Uterus (tissue), 2 donors: Measurements from ENCODE around the gene KCNN3.

Source experiments
- POLR2A ChIP-seq, 2 donors: fragments of 450-650 bp; IDR thresholded peaks; one replicate each; pipeline ENCODE4 v1.6.1; 2016; ENCODE audit warnings: antibody characterized with exemption in 2 of 2, mild to moderate bottlenecking in 1 of 2, moderate library complexity in 1 of 2
- TF ChIP-seq, protein P1 (sequence below), 4 experiments: fragments of 200-600 bp in 2 of 4; fragments of 450-650 bp in 2 of 4; sonication (generic) in 2 of 4; IDR thresholded peaks; one replicate each; pipeline ENCODE4 v1.5.1; 2016 to 2019; ENCODE audit warnings: antibody characterized with exemption in 4 of 4, mild to moderate bottlenecking in 2 of 4, moderate library complexity in 1 of 4

DNA sequence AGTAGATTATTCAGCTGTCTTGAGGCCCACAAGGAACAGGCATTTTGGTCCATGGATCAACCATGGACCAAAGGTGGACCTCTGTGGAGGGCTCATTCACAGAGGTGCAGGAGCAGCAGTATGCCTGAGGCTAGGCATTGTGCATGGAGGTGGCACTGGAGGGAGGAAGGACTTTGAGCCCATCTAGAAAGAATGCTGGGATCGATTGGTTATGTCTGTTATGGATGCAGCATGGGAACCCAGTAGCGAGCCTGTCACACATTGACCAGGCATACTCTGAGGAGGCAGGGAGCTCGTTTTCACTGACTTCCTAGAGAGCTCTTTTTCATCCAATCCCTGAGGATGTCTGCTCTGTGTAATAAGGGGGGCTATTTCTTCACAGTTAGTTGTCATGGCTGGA lies 75.5 kb downstream of the KCNN3 start:
- TF ChIP-seq, protein P1, sequence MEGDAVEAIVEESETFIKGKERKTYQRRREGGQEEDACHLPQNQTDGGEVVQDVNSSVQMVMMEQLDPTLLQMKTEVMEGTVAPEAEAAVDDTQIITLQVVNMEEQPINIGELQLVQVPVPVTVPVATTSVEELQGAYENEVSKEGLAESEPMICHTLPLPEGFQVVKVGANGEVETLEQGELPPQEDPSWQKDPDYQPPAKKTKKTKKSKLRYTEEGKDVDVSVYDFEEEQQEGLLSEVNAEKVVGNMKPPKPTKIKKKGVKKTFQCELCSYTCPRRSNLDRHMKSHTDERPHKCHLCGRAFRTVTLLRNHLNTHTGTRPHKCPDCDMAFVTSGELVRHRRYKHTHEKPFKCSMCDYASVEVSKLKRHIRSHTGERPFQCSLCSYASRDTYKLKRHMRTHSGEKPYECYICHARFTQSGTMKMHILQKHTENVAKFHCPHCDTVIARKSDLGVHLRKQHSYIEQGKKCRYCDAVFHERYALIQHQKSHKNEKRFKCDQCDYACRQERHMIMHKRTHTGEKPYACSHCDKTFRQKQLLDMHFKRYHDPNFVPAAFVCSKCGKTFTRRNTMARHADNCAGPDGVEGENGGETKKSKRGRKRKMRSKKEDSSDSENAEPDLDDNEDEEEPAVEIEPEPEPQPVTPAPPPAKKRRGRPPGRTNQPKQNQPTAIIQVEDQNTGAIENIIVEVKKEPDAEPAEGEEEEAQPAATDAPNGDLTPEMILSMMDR (IDR thresholded peaks at IDR 0.05) = no peak
- TF ChIP-seq POLR2A (IDR thresholded peaks at IDR 0.05) = no peak
